ENCODE results near the gene CCK. TPM values are rescaled to one million over a fixed set of nuclear protein-coding genes. Genes with fewer than 3 reads are reported as not detected.
A peak's percentile ranks its signal among the peaks of the same experiment; 100 is the strongest.
"Not testable (repeated sequence)": the region's sequence is repeated elsewhere in the genome, so short reads cannot be mapped to it uniquely, and the experiment has no call there.

CCK gene
- total RNA-seq, 2 donors from 2014 or later: not detected

GRCh38 chr3:42287423-42287822, 21.4 kb upstream of the CCK start:
- DNase-seq; H3K9me3 Mint-ChIP-seq; H3K4me3 Mint-ChIP-seq; H3K27ac Mint-ChIP-seq; H3K4me1 Mint-ChIP-seq (ENCODE audit: low read depth); ATAC-seq (replicated peaks in 1 of 2); H3K27me3 Mint-ChIP-seq (ENCODE audit: low read depth); H3K36me3 Mint-ChIP-seq (ENCODE audit: insufficient read depth in 2 of 2): not testable (repeated sequence)

DNA sequence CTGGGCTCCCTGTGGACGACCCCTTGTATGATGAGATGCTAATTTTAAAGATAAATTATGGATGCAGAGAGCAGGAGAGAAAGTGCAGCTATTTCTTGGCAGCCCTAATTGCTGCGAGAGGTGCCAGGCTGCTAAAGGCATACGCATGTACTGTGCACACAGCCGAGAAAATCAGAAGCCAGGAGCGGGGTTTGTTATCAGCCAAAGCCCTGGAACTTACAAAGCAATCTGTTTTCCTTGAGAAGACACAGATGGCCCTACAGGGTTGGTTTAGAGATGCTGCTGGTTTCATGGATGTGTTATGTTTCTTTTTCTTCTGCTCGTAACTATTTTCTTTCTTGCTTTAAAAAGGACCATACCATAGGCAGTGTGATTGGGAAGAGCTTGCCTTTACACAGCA, 11.7 kb upstream of the CCK start:
- H3K9me3 Mint-ChIP-seq: peaks cover 5 to 8% of the 10 kb centered on the region in 2 donors
- H3K27ac Mint-ChIP-seq: no peak overlapping the region
- H3K36me3 Mint-ChIP-seq (ENCODE audit: insufficient read depth in 2 of 2): peaks cover 9 to 12% of the 10 kb centered on the region in 2 donors
- no peaks in the 10 kb centered on the region for H3K4me1 Mint-ChIP-seq (ENCODE audit: low read depth)
- H3K4me3 Mint-ChIP-seq: no peak overlapping the region
- H3K27me3 Mint-ChIP-seq (ENCODE audit: low read depth): no peaks in the 10 kb centered on the region
- no peak for ATAC-seq (replicated peaks in 1 of 2)
- DNase-seq: no peak

- H3K27me3 Mint-ChIP-seq (ENCODE audit: low read depth): peaks cover 8% of the 10 kb centered on the region
- peaks cover 9 to 12% of the 10 kb centered on the region in 2 donors for H3K36me3 Mint-ChIP-seq (ENCODE audit: insufficient read depth in 2 of 2)
- H3K9me3 Mint-ChIP-seq: peaks cover 8 to 12% of the 10 kb centered on the region in 2 donors
- H3K27ac Mint-ChIP-seq: no peak overlapping the region
- ATAC-seq (replicated peaks in 1 of 2): no peak
- no peaks in the 10 kb centered on the region for H3K4me1 Mint-ChIP-seq (ENCODE audit: low read depth)
- no peak for DNase-seq
- H3K4me3 Mint-ChIP-seq: no peak overlapping the region
Measured at GRCh38 chr3:42276141-42277132, 10.5 kb upstream of the CCK start.

DNA sequence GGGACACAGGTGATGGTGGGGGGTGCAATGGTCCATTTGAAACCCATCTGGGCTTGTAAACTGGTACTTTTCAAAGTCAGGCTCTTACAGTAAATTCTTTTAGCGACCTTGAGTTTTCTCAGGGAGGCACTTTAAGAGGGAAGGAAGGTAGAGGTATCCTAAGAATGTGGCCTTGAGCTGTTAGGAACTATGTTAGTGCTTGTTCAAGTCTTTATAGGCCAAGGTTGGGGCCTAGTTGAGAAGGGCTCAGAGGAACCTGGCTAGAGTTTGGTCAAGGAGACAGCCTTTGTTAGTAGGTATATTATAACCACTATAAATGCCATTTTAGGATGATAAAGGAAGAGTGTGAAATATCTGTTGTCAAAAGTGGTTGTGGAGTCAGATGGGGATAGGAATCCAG, 9.2 kb upstream of the CCK start:
- Mint-ChIP-seq H3K36me3 (ENCODE audit: insufficient read depth in 2 of 2) (peaks cover 5 to 10% of the 10 kb centered on the region in 2 donors), H3K27me3 (ENCODE audit: low read depth) (peaks cover 16% of the 10 kb centered on the region), H3K4me3 (no peak overlapping the region), H3K4me1 (ENCODE audit: low read depth) (no peaks in the 10 kb centered on the region), H3K9me3 (peaks cover 6 to 9% of the 10 kb centered on the region in 2 donors), H3K27ac (no peak overlapping the region)
- ATAC-seq (replicated peaks in 1 of 2) (no peak), DNase-seq (no peak)

- H3K9me3 Mint-ChIP-seq: peaks cover 5% of the 10 kb centered on the region in 2 donors
- H3K36me3 Mint-ChIP-seq (ENCODE audit: insufficient read depth in 2 of 2): peaks cover 1 to 3% of the 10 kb centered on the region in 2 donors
- peaks cover 22% of the 10 kb centered on the region for H3K27me3 Mint-ChIP-seq (ENCODE audit: low read depth)
- ATAC-seq (replicated peaks in 1 of 2) (no peak), DNase-seq (no peak)
- H3K4me3 Mint-ChIP-seq: no peak overlapping the region
- no peaks in the 10 kb centered on the region for H3K4me1 Mint-ChIP-seq (ENCODE audit: low read depth)
- H3K27ac Mint-ChIP-seq: no peak overlapping the region
Measured at GRCh38 chr3:42274266-42274665, 8.3 kb upstream of the CCK start.

DNA sequence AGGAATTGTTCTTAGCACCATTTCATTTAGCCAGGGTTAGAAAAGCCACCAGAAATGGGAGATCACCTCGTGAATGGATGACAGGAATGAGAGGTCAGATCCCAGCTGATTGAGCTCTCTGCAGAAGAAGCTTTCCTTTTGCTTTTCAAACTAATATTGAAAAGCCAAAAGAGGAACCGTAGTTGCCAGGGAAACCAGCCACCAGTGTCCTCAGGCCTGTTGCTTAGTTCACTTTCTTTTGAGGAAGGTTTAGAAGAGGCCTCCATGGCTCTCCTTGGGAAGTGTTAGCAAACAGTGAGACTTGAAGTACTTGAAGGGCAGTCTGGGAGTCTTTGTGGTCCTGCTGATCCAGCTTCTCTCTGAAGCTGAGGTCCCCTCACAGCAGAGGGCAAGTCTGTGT, 7.4 kb upstream of the CCK start:
- DNase-seq (no peak), ATAC-seq (replicated peaks in 1 of 2) (no peak)
- Mint-ChIP-seq H3K4me1 (ENCODE audit: low read depth) (no peaks in the 10 kb centered on the region), H3K36me3 (ENCODE audit: insufficient read depth in 2 of 2) (no peaks in the 10 kb centered on the region), H3K9me3 (peaks cover 3 to 4% of the 10 kb centered on the region in 2 donors), H3K27me3 (ENCODE audit: low read depth) (peaks cover 29% of the 10 kb centered on the region), H3K4me3 (no peak overlapping the region), H3K27ac (no peak overlapping the region)

GRCh38 chr3:42271786-42272185, 5.8 kb upstream of the CCK start:
- Mint-ChIP-seq H3K4me3 (no peak overlapping the region), H3K4me1 (ENCODE audit: low read depth) (no peaks in the 10 kb centered on the region), H3K36me3 (ENCODE audit: insufficient read depth in 2 of 2) (no peaks in the 10 kb centered on the region), H3K27me3 (ENCODE audit: low read depth) (peaks cover 41% of the 10 kb centered on the region), H3K9me3 (peaks cover 3 to 4% of the 10 kb centered on the region in 2 donors), H3K27ac (no peak overlapping the region)
- ATAC-seq (replicated peaks in 1 of 2) (no peak), DNase-seq (no peak)

DNA sequence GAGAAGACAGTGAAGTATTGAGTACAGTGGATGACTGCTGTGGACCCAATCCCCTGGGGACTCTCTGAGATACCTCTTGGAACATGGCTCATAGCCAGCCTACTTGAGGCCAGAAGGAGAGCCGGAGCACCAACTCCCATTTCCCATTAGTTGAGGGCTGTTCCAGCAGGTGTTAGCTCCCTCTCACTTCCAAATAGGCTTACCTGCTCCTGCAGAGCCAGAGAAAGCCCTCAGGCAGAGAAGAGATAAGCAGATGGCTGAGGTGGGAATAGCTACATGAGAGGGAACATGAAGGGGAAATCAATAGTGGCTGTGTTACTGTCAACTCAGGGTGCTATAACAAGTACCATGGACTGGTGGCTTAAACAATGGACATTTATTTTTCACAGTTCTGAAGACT, 4.6 kb upstream of the CCK start:
- DNase-seq: no peak
- peaks cover 53% of the 10 kb centered on the region for H3K27me3 Mint-ChIP-seq (ENCODE audit: low read depth)
- H3K27ac Mint-ChIP-seq: no peak overlapping the region
- ATAC-seq (replicated peaks in 1 of 2): no peak
- H3K9me3 Mint-ChIP-seq: peaks cover 3 to 4% of the 10 kb centered on the region in 2 donors
- no peaks in the 10 kb centered on the region for H3K4me1 Mint-ChIP-seq (ENCODE audit: low read depth)
- peaks cover 0 to 3% of the 10 kb centered on the region in 2 donors for H3K36me3 Mint-ChIP-seq (ENCODE audit: insufficient read depth in 2 of 2)
- H3K4me3 Mint-ChIP-seq: no peak overlapping the region

DNA sequence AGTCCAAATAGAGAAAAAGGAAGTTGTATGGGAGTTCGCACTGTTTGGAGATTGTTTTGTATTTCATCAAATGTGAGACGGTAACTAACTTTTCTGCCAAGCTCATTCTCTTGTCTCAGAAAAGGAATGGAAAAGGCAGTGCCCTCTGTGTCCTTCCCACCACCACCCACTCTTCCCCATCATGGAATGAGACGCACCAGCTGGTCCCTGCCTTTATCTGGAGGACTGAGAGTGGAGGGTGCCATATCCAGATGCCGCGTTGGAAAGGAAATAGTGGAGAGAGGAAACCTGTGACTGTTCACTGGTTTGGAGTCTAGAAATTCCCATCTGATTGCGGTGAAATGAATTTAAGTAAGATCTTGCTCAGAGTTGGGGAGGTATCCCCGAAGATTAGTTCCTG, 3.7 kb upstream of the CCK start:
- Mint-ChIP-seq H3K27me3 (ENCODE audit: low read depth) (peaks cover 58% of the 10 kb centered on the region), H3K9me3 (peaks cover 3 to 4% of the 10 kb centered on the region in 2 donors), H3K4me1 (ENCODE audit: low read depth) (peaks cover 1% of the 10 kb centered on the region), H3K4me3 (no peak overlapping the region), H3K36me3 (ENCODE audit: insufficient read depth in 2 of 2) (peaks cover under 1 to 3% of the 10 kb centered on the region in 2 donors), H3K27ac (no peak overlapping the region)
- DNase-seq (no peak), ATAC-seq (replicated peaks in 1 of 2) (no peak)

DNA sequence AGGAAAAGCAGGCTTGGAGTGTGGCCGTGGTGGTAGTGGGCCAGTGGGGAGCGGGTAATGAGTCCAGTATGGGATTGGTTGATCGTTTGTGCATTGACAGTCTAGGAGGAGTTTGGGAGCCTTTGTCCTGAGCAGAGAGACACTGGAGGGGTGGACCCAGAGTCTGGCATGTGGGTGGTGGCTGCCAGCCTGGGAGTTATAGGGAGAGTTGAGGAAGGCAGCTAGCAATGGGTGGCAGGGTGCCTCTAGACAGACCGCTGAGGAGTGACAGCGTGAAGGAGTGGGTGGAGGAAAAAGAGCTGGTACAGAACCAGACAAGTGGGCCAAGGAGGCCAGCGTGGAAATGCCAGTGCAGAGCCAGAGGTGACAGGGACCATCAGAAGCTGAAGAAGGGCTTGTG, 1.9 kb upstream of the CCK start:
- Mint-ChIP-seq H3K9me3 (peaks cover 3 to 4% of the 10 kb centered on the region in 2 donors), H3K27me3 (ENCODE audit: low read depth) (peaks cover 72% of the 10 kb centered on the region), H3K27ac (no peak overlapping the region), H3K4me1 (ENCODE audit: low read depth) (peaks cover 12% of the 10 kb centered on the region), H3K4me3 (no peak overlapping the region), H3K36me3 (ENCODE audit: insufficient read depth in 2 of 2) (peaks cover 3 to 5% of the 10 kb centered on the region in 2 donors)
- ATAC-seq (replicated peaks in 1 of 2) (no peak), DNase-seq (no peak)

GRCh38 chr3:42265059-42265991, 660 bp downstream of the CCK start:
- peaks cover 3 to 5% of the 10 kb centered on the region in 2 donors for H3K36me3 Mint-ChIP-seq (ENCODE audit: insufficient read depth in 2 of 2)
- H3K27me3 Mint-ChIP-seq (ENCODE audit: low read depth): peaks cover 81% of the 10 kb centered on the region
- no peak overlapping the region for H3K27ac Mint-ChIP-seq
- DNase-seq (no peak), ATAC-seq (replicated peaks in 1 of 2) (no peak)
- peak overlapping the region in 1 of 2 donors; percentile 25 for H3K4me3 Mint-ChIP-seq
- H3K4me1 Mint-ChIP-seq (ENCODE audit: low read depth): peaks cover 12% of the 10 kb centered on the region
- H3K9me3 Mint-ChIP-seq: no peaks in the 10 kb centered on the region

GRCh38 chr3:42264399-42265058, 1.5 kb downstream of the CCK start:
- H3K36me3 Mint-ChIP-seq (ENCODE audit: insufficient read depth in 2 of 2): peaks cover 3 to 5% of the 10 kb centered on the region in 2 donors

More at GRCh38 chr3:42264399-42265058, 1.5 kb downstream of the CCK start:
- ATAC-seq (replicated peaks in 1 of 2) (peak; percentile 50 to 66), DNase-seq (peak; percentile 14 to 20)
- peaks cover 12% of the 10 kb centered on the region for H3K4me1 Mint-ChIP-seq (ENCODE audit: low read depth)
- H3K4me3 Mint-ChIP-seq: peak overlapping the region; percentile 70 to 74
- peaks cover 80% of the 10 kb centered on the region for H3K27me3 Mint-ChIP-seq (ENCODE audit: low read depth)
- H3K9me3 Mint-ChIP-seq: no peaks in the 10 kb centered on the region
- H3K27ac Mint-ChIP-seq: no peak overlapping the region

Measured in activated T-cell treated with anti-CD3 and anti-CD28 coated beads, Interleukin-2, amount 50 U/mL, for 72 hours (primary cell).